Adipocyte (in vitro differentiated cells): ENCODE data around the gene OGFOD2.

ENCODE experiments used
- DNase-seq: peaks from one replicate; pipeline ENCODE4 v3.0.0-alpha.2; 2015; ENCODE audit warnings: low read depth
- H3K27me3 ChIP-seq: replicated peaks from 2 replicates; pipeline ENCODE4 v1.7.0; 2013; ENCODE audit warnings: mild to moderate bottlenecking, low read length, moderate library complexity; ENCODE audit not compliant: control insufficient read depth, insufficient read depth
- H3K36me3 ChIP-seq: 2 replicates; pipeline ENCODE4 v1.7.0; 2013; ENCODE audit warnings: low read length, mild to moderate bottlenecking, moderate library complexity; ENCODE audit not compliant: control insufficient read depth, insufficient read depth, severe bottlenecking
- H3K4me1 ChIP-seq: 2 replicates; pipeline ENCODE4 v1.7.0; 2013; ENCODE audit warnings: mild to moderate bottlenecking, low read length, moderate library complexity; ENCODE audit not compliant: control insufficient read depth, insufficient read depth
- H3K4me3 ChIP-seq: 2 replicates; pipeline ENCODE4 v1.7.0; 2013; ENCODE audit warnings: mild to moderate bottlenecking, low read length, moderate library complexity
- H3K9ac ChIP-seq: 2 replicates; pipeline ENCODE4 v1.7.0; 2013; ENCODE audit warnings: mild to moderate bottlenecking, low read length, moderate library complexity
- H3K9me3 ChIP-seq: 2 replicates; pipeline ENCODE4 v1.7.0; 2013; ENCODE audit warnings: mild to moderate bottlenecking, low read length, moderate library complexity; ENCODE audit not compliant: control insufficient read depth

The OGFOD2 gene

GRCh38 chr12:122966743-122967550 lies 8.1 kb upstream of the OGFOD2 start:
- Histone ChIP-seq H3K36me3 (no peaks in the 10 kb centered on the region), H3K4me3 (no peak overlapping the region), H3K27me3 (no peaks in the 10 kb centered on the region), H3K9me3 (no peaks in the 10 kb centered on the region), H3K9ac (no peak overlapping the region), H3K4me1 (peaks cover 22% of the 10 kb centered on the region)
- no peak for DNase-seq

- no peak for DNase-seq
- Histone ChIP-seq H3K36me3 (no peaks in the 10 kb centered on the region), H3K4me1 (peaks cover 22% of the 10 kb centered on the region), H3K27me3 (no peaks in the 10 kb centered on the region), H3K9me3 (no peaks in the 10 kb centered on the region), H3K9ac (no peak overlapping the region), H3K4me3 (no peak overlapping the region)
These were observed 6.9 kb upstream of the OGFOD2 start for GRCh38 chr12:122968104-122968503.

- H3K4me1 ChIP-seq: peaks cover 14% of the 10 kb centered on the region
- no peaks in the 10 kb centered on the region for H3K36me3 ChIP-seq
- DNase-seq: no peak
- H3K27me3 ChIP-seq: no peaks in the 10 kb centered on the region
- no peaks in the 10 kb centered on the region for H3K9me3 ChIP-seq
- H3K4me3 ChIP-seq: no peak overlapping the region
- no peak overlapping the region for H3K9ac ChIP-seq
These were observed 5.4 kb upstream of the OGFOD2 start for GRCh38 chr12:122969676-122970075.

- H3K9me3 ChIP-seq: no peaks in the 10 kb centered on the region
- peaks cover 22% of the 10 kb centered on the region for H3K4me1 ChIP-seq
- peaks cover 5% of the 10 kb centered on the region for H3K36me3 ChIP-seq
- peak; percentile 99 for DNase-seq
- H3K9ac ChIP-seq: peak overlapping the region; percentile 96
- H3K4me3 ChIP-seq: peak overlapping the region; percentile 90
- H3K27me3 ChIP-seq: no peaks in the 10 kb centered on the region
These were observed 661 bp upstream of the OGFOD2 start for GRCh38 chr12:122974274-122974891.

GRCh38 chr12:122975790-122976647 lies 975 bp downstream of the OGFOD2 start:
- Histone ChIP-seq H3K27me3 (no peaks in the 10 kb centered on the region), H3K9ac (peak overlapping the region; percentile 96), H3K4me3 (peak overlapping the region; percentile 90), H3K9me3 (no peaks in the 10 kb centered on the region), H3K4me1 (peaks cover 30% of the 10 kb centered on the region), H3K36me3 (peaks cover 5% of the 10 kb centered on the region)
- peak; percentile 12 for DNase-seq

- Histone ChIP-seq H3K36me3 (peaks cover 5% of the 10 kb centered on the region), H3K27me3 (no peaks in the 10 kb centered on the region), H3K9ac (peak overlapping the region; percentile 96), H3K4me1 (peaks cover 33% of the 10 kb centered on the region), H3K9me3 (no peaks in the 10 kb centered on the region), H3K4me3 (peak overlapping the region; percentile 90)
- no peak for DNase-seq
These were observed 1.6 kb downstream of the OGFOD2 start for GRCh38 chr12:122976648-122976975.

GRCh38 chr12:122977153-122977552 lies 2.1 kb downstream of the OGFOD2 start:
- H3K4me3 ChIP-seq: no peak overlapping the region
- H3K9ac ChIP-seq: no peak overlapping the region
- no peaks in the 10 kb centered on the region for H3K9me3 ChIP-seq

GRCh38 chr12:122977655-122978392 lies 2.8 kb downstream of the OGFOD2 start:
- H3K4me3 ChIP-seq: no peak overlapping the region
- H3K27me3 ChIP-seq: no peaks in the 10 kb centered on the region
- H3K9ac ChIP-seq: no peak overlapping the region
- no peak for DNase-seq
- no peaks in the 10 kb centered on the region for H3K9me3 ChIP-seq
- peaks cover 45% of the 10 kb centered on the region for H3K4me1 ChIP-seq
- H3K36me3 ChIP-seq: peaks cover 5% of the 10 kb centered on the region

More at GRCh38 chr12:122977153-122977552, 2.1 kb downstream of the OGFOD2 start:
- DNase-seq: no peak
- peaks cover 5% of the 10 kb centered on the region for H3K36me3 ChIP-seq
- no peaks in the 10 kb centered on the region for H3K27me3 ChIP-seq
- peaks cover 39% of the 10 kb centered on the region for H3K4me1 ChIP-seq

- H3K4me1 ChIP-seq: peaks cover 47% of the 10 kb centered on the region
- no peaks in the 10 kb centered on the region for H3K9me3 ChIP-seq
- H3K9ac ChIP-seq: no peak overlapping the region
- no peak for DNase-seq
- H3K27me3 ChIP-seq: no peaks in the 10 kb centered on the region
- H3K36me3 ChIP-seq: peaks cover 5% of the 10 kb centered on the region
- H3K4me3 ChIP-seq: no peak overlapping the region
These were observed 3.5 kb downstream of the OGFOD2 start for GRCh38 chr12:122978507-122978955.

- Histone ChIP-seq H3K27me3 (no peaks in the 10 kb centered on the region), H3K36me3 (peaks cover 5% of the 10 kb centered on the region), H3K4me1 (peaks cover 48% of the 10 kb centered on the region), H3K4me3 (peak overlapping the region; percentile 96), H3K9me3 (no peaks in the 10 kb centered on the region), H3K9ac (peak overlapping the region; percentile 97)
- DNase-seq: no peak
These were observed 4.2 kb downstream of the OGFOD2 start for GRCh38 chr12:122979001-122979907.
